Activated T-cell treated with anti-CD3 and anti-CD28 coated beads, Interleukin-2, amount 50 U/mL, for 24 hours (primary cell): ENCODE data around the gene TRIM8.
A peak's percentile ranks its signal among the peaks of the same experiment; 100 is the strongest.

Experiments used
- DNase-seq: peaks from one replicate; pipeline ENCODE4 v3.0.0-alpha.2; 2020
- H3K27ac Mint-ChIP-seq: 2 replicates; pipeline ENCODE4 v1.8.0; 2020; ENCODE audit warnings: mild to moderate bottlenecking, mixed read lengths
- H3K27me3 Mint-ChIP-seq: 2 replicates; pipeline ENCODE4 v1.8.0; 2020; ENCODE audit warnings: mixed read lengths
- H3K36me3 Mint-ChIP-seq: 2 replicates; pipeline ENCODE4 v1.8.0; 2020; ENCODE audit warnings: low read depth, mixed read lengths
- H3K4me1 Mint-ChIP-seq: 2 replicates; pipeline ENCODE4 v1.8.0; 2020; ENCODE audit warnings: low read depth, mixed read lengths
- H3K4me3 Mint-ChIP-seq: 2 replicates; pipeline ENCODE4 v1.8.0; 2020; ENCODE audit warnings: mild to moderate bottlenecking, moderate library complexity, mixed read lengths
- H3K9me3 Mint-ChIP-seq: 2 replicates; pipeline ENCODE4 v1.8.0; 2020; ENCODE audit warnings: mixed read lengths

Gene TRIM8

DNA sequence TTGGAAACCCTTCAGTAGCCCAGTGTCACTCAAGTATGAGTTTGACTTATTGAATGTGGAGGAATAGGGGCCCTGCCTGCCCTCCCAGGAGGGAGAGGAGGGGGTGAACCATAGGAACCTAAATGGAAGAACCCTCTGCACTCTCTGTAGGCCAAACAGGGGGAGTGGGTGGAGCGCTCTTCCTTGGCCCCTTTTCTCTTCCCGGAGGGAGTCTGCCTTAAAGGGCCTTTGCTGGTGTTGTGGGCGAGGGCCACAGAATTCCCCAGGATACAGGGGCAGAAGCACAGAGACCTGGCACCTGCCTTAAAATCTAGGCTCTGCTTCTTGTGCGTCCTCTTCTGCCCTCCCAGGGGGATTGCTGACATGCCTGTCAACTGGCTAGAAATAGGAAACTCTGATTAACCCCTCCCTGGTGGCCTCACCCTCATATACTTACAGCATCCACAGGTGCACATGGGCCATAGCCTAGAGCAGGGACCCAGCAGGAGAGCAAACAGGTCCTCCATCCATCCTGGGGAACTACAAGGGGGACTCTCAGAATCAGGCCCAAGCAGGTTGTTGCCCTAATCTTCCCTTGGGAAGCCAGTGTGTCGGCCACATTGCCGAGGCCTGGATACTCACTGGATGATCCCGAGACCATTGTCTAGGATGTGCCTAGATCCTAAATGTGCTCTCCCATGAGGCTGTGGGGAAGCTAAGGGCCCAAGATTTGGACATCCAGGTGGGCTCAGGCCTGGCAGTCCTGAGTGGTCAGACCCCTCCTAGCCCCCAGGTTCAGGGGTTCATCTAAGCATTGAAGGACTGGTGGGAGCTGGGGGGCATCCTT is 3.4 kb downstream of the TRIM8 start:
- Mint-ChIP-seq H3K4me1 (peaks cover 65% of the 10 kb centered on the region), H3K36me3 (peaks cover 62% of the 10 kb centered on the region), H3K9me3 (no peaks in the 10 kb centered on the region), H3K27ac (peak overlapping the region; percentile 97), H3K4me3 (peak overlapping the region; percentile 97), H3K27me3 (no peaks in the 10 kb centered on the region)
- DNase-seq: no peak

DNA sequence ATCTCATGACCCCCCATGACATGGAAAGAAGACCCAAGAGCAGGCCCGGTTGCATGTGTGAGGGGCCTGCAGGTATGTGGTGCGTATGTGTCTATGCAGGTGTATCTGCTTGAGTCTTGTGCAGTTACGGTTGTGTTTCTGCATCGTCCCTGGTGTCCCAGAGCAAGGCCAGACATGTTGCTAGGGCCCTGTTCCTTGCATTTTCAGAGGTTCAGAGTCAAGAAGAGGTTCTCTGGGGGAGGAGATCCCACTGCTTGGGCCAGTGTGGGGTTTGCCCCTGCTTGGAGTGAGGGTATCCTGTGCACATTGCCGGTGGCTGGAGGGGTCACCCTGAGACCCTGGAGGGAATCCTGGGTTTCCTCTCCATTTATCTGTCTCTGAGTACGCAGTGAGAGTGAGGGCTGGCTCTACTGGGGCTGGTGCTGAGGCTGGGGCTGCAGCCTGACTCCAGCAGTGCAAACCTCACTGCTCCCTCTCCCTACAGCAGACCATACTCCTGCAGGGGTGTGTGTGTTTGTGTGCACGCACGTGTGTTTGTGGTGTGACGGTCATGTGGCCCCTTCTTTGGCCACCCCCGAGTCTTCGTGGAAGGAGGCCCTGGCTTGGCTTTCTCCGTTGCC is 4.1 kb downstream of the TRIM8 start:
- H3K9me3 Mint-ChIP-seq: no peaks in the 10 kb centered on the region
- H3K4me1 Mint-ChIP-seq: peaks cover 71% of the 10 kb centered on the region
- no peak for DNase-seq
- peaks cover 69% of the 10 kb centered on the region for H3K36me3 Mint-ChIP-seq
- peak overlapping the region; percentile 97 for H3K27ac Mint-ChIP-seq
- no peaks in the 10 kb centered on the region for H3K27me3 Mint-ChIP-seq
- H3K4me3 Mint-ChIP-seq: peak overlapping the region; percentile 97

DNA sequence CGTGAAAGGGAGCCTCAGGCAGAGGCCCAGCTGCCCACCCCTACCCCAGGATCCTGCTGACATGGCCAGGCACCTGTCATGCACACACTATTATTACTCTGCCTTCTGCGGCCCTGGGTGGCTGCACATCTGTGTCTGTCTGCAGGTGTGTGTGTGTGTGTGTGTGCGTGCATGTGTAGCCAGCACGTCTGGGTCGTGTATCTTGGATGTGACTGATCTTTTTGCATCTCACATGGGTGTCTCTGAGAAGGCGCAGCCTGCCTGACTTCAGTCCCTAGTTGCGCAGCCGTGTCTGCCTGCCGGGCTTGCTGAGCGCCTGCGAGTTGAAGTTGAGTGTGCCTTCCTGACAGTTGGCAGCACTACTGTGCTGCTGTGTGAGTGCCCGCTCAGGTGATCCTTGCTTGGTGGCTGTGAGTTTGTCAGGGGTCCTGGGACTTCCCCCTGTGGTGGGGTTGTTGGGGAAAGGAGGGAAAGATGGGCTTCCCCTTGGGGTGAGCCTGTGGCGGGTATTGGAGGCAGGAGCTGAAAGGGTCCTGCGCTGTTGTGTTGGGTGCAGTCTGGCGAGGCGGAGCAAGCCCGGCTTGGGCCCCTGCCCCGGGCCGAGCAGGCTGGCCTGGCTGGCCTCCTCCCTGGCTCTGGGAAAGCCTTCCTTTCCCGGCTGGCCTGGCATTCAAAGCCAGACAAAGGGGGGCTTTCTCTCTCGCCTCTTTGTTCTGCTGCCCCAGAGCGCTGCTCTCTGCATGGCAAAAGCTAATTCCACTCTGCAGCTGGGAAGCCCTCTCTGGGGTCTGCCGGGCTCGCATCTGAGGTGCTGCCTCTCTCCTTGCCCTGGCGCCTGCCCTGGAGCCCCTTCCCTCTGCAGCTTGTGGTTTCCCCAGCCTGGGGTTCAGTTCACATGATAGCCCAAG is 4.9 kb downstream of the TRIM8 start:
- no peaks in the 10 kb centered on the region for H3K9me3 Mint-ChIP-seq
- H3K27ac Mint-ChIP-seq: peak overlapping the region; percentile 97

DNA sequence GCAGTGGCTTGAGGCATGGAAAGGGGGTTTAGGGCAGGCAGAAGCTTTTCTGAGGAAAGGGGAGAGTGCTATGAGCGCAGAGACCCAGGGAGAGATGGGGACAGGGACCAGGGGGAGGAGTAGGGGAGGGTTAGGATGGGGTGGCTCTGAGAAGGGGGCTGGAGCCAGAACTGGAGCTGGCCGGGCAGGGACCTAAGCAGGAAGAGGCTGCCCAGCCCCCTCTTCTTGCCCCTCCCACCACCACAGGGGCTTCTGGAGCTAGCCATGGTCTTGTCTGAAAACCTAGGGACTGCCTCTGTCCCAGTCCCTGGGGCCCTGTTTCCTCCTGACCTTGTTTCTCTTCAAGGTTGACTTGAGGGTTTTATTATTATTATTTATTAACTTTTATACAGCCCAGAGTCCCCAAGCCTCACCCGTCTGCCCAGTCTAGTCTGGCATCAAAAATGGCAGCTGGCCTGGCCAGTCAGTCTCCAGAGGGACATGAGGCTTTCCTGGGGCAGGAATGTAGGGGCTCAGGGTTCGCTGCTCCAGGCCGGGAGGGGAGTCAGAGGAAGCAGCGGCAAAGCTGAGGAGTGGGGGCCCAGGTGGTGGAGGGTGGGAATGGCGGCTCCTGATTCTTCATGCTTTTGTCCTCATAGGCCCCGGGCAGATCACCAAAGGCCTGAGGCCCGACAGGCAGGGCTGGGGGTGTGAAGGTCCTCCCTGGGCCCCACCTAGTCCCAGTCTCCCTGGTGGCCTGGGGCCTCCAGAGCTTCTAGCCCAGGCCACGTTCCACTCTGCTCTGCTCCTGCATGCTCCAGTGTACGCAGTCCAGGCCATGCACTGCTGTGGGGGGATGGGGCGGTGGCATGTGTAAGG is 5.7 kb downstream of the TRIM8 start:
- peaks cover 80% of the 10 kb centered on the region for H3K36me3 Mint-ChIP-seq
- no peaks in the 10 kb centered on the region for H3K9me3 Mint-ChIP-seq
- H3K27me3 Mint-ChIP-seq: no peaks in the 10 kb centered on the region
- H3K27ac Mint-ChIP-seq: peak overlapping the region; percentile 95
- H3K4me1 Mint-ChIP-seq: peaks cover 79% of the 10 kb centered on the region
- peak overlapping the region; percentile 36 for H3K4me3 Mint-ChIP-seq
- no peak for DNase-seq

More for the DNA sequence above, 4.9 kb downstream of the TRIM8 start:
- peak; percentile 57 for DNase-seq
- H3K36me3 Mint-ChIP-seq: peaks cover 77% of the 10 kb centered on the region
- H3K27me3 Mint-ChIP-seq: no peaks in the 10 kb centered on the region
- peaks cover 76% of the 10 kb centered on the region for H3K4me1 Mint-ChIP-seq
- peak overlapping the region; percentile 97 for H3K4me3 Mint-ChIP-seq

DNA sequence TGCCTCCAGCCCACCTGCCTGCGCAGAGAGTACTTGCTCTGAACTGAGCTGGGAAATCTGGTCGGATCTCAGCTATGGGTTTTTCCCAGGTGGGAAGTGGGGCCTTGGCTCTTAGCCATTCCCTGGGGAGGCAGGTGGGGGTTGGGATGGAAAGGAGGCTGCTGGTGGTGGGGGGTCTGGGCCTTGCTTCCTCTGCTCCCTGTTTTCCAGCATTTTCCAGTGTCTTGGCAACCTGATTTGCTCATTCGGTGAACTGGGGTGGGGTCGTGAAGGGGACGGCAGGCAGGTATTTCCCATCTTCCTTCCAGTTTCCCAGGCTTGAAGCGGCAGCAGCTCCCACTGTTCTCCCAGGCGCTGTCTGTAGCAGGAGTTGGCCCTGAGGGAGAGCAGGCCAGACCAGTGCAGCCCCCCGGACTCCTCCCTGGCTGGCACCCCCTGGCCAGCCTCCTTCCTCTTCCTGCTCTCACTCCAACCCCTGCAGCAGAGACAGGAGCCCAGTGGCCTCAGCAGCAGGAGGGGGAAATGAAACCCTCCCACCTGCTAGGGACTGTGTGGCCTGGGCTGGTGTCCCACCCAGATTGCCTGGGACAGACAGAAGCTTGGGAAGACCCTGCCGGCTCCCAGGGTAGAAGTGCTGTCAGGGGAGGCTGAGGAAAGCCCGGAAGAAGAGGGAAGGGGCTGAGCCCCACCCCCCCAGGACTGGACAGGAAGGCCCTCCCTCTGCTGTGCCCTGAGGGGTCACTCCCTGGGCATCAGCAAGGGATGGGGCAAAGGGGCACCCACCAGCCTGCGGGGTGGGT is 6.6 kb downstream of the TRIM8 start:
- no peak for DNase-seq
- peak overlapping the region; percentile 95 for H3K27ac Mint-ChIP-seq
- no peaks in the 10 kb centered on the region for H3K27me3 Mint-ChIP-seq
- H3K36me3 Mint-ChIP-seq: peaks cover 80% of the 10 kb centered on the region
- peaks cover 79% of the 10 kb centered on the region for H3K4me1 Mint-ChIP-seq
- H3K4me3 Mint-ChIP-seq: no peak overlapping the region
- no peaks in the 10 kb centered on the region for H3K9me3 Mint-ChIP-seq

DNA sequence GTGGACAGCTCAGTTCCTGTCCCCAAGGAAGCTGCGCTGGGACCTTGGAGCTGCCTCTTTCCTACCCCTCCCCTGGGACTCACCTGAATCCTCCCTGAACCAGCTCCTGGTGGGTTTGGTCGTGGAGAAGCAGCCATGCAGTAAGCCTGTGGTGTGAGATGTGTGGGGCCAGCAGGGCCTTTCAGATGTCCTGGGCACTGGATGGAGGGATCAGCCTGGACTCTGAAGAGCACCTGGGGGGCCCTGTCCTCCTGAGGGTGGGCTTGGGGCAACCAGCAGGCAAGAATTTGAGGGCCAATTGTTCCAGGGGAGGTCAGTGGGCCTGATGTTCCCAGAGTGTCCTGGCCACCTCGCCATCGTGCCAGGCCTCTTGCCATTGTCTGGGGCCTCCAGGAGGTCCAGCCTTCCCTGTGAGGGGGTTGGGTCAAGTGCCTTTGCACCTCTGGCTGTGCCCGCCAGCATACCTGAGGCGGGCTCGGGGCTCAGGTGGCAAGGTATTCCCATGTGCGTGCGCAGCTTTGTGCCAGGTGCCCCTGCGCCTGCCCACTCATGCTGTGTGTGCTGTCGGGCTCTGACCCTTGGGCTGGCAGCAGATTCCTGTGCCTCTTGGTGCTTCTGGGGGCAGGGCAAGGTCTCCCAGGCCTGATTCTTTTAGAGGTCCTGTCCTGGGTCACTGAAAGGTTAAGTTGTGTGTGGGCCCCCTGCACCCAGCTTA is 7.3 kb downstream of the TRIM8 start:
- H3K36me3 Mint-ChIP-seq: peaks cover 80% of the 10 kb centered on the region
- H3K4me1 Mint-ChIP-seq: peaks cover 71% of the 10 kb centered on the region
- peak overlapping the region; percentile 64 for H3K4me3 Mint-ChIP-seq
- no peak for DNase-seq
- H3K27me3 Mint-ChIP-seq: no peaks in the 10 kb centered on the region
- H3K27ac Mint-ChIP-seq: peak overlapping the region; percentile 95
- no peaks in the 10 kb centered on the region for H3K9me3 Mint-ChIP-seq

DNA sequence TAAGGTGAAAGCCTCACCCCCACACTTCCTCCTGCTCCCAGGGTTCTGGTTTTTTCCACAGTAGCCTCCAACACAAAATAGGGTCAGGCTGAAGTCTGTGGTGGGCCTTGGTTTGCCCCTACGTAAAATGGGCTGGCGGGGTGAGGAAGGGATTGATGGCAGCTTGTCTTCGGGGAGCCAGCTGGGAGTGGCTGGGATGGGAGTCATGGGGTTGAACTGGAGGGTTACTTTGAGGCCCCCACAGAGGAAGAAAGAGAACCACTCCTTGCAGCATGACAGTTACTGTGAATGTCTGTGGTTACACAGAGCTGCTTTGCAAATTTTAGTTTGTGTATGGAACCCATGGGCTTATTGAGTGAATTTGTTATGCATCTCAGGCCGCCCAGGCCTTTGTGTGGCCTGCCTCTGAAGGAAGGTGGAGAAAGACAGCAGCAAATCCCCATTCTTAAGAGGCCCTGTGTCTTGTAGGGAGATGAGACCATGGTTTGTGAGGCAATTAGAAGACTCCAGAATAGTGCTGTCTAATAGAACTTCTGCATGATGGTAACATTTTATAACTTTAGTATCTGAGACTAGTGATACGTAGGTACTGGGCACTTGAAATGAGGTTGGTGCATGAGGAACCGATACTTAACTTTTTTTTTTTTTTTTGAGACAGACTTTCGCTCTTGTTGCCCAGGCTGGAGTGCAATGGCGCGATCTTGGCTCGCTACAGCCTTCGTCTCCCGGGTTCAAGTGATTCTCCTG is 8.1 kb downstream of the TRIM8 start:
- Mint-ChIP-seq H3K36me3 (peaks cover 80% of the 10 kb centered on the region), H3K4me3 (peak overlapping the region; percentile 64), H3K27me3 (no peaks in the 10 kb centered on the region), H3K27ac (peak overlapping the region; percentile 95), H3K9me3 (no peaks in the 10 kb centered on the region), H3K4me1 (peaks cover 68% of the 10 kb centered on the region)
- DNase-seq: no peak

DNA sequence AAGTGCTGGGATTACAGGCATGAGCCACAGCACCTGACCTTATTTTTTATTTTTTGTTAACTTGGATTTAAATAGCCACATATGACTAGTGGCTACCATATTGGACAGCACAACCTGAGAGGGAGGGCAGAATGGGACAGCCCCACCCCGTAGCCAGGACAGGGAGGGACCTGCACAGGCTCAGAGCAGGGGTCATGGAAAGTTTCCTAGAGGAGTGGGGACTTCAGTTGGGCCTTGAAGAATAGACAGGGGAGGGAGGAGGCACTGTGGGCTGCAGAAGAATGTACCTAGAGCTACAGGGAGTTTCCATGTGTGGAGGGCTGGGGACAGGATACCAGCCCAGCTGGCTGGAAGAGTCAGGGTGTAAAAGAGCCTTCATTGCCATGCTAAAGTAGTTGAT is 8.8 kb downstream of the TRIM8 start:
- Mint-ChIP-seq H3K27me3 (no peaks in the 10 kb centered on the region), H3K27ac (peak overlapping the region; percentile 95), H3K36me3 (peaks cover 79% of the 10 kb centered on the region), H3K4me1 (peaks cover 66% of the 10 kb centered on the region), H3K9me3 (no peaks in the 10 kb centered on the region), H3K4me3 (no peak overlapping the region)
- DNase-seq: no peak

DNA sequence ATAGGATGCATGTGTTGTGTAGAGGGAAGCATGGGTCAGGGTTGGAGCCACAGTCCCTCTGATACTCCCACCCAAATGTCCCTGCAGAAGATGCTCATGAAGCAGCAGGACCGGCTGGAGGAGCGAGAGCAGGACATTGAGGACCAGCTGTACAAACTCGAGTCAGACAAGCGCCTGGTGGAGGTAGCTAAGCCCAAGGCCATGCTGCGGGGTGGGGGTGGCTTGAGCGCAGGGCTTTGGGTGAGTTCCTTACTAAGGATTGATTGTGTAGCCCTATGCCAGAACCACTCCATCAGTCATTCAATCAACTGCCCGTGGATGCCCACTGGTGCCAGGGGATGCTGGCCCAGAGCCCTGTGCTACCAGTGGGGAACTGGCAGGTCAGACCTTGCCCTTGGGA is 10.3 kb downstream of the TRIM8 start:
- peaks cover 65% of the 10 kb centered on the region for H3K4me1 Mint-ChIP-seq
- no peak for DNase-seq
- no peak overlapping the region for H3K4me3 Mint-ChIP-seq
- H3K36me3 Mint-ChIP-seq: peaks cover 78% of the 10 kb centered on the region
- no peaks in the 10 kb centered on the region for H3K9me3 Mint-ChIP-seq
- no peaks in the 10 kb centered on the region for H3K27me3 Mint-ChIP-seq
- H3K27ac Mint-ChIP-seq: peak overlapping the region; percentile 85

DNA sequence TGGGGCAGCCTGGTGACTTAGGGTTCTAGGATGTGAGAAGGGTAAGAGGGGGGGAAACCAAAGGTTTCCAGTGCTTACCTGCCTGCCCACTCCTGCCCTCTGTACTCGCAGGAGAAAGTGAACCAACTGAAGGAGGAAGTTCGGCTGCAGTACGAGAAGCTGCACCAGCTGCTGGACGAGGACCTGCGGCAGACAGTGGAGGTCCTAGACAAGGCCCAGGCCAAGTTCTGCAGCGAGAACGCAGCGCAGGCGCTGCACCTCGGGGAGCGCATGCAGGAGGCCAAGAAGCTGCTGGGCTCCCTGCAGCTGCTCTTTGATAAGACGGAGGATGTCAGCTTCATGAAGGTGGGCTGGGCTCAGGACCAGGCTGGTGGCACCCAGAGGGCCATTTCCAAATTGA is 10.7 kb downstream of the TRIM8 start:
- peaks cover 80% of the 10 kb centered on the region for H3K36me3 Mint-ChIP-seq
- no peak overlapping the region for H3K4me3 Mint-ChIP-seq
- H3K27ac Mint-ChIP-seq: peak overlapping the region; percentile 85
- no peaks in the 10 kb centered on the region for H3K27me3 Mint-ChIP-seq
- H3K9me3 Mint-ChIP-seq: no peaks in the 10 kb centered on the region
- peaks cover 63% of the 10 kb centered on the region for H3K4me1 Mint-ChIP-seq
- DNase-seq: no peak

DNA sequence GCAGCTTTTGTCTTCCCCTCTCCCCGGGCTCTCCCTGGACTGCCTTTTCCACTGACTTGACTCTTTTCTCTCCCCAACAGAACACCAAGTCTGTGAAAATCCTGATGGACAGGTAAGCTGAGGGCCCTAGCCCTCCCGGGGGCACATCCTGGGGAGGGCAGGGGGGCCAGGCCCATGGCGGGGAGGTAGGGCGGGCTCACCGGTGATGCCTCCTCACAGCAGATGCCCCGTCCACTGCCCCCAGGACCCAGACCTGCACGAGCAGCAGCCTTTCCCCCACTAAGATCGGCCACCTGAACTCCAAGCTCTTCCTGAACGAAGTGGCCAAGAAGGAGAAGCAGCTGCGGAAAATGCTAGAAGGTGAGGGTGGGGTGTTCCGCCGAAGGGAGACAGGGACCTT is 11.7 kb downstream of the TRIM8 start:
- Mint-ChIP-seq H3K27me3 (no peaks in the 10 kb centered on the region), H3K4me3 (no peak overlapping the region), H3K36me3 (peaks cover 77% of the 10 kb centered on the region), H3K27ac (peak overlapping the region; percentile 66), H3K9me3 (no peaks in the 10 kb centered on the region), H3K4me1 (peaks cover 61% of the 10 kb centered on the region)
- DNase-seq: no peak

DNA sequence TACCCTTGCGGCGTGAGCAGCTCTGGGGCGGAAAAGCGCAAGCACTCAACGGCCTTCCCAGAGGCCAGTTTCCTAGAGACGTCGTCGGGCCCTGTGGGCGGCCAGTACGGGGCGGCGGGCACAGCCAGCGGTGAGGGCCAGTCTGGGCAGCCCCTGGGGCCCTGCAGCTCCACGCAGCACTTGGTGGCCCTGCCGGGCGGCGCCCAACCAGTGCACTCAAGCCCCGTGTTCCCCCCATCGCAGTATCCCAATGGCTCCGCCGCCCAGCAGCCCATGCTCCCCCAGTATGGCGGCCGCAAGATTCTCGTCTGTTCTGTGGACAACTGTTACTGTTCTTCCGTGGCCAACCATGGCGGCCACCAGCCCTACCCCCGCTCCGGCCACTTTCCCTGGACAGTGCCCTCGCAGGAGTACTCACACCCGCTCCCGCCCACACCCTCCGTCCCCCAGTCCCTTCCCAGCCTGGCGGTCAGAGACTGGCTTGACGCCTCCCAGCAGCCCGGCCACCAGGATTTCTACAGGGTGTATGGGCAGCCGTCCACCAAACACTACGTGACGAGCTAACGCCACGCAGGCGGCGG is 12.6 kb downstream of the TRIM8 start:
- DNase-seq: no peak
- H3K4me3 Mint-ChIP-seq: no peak overlapping the region
- no peaks in the 10 kb centered on the region for H3K27me3 Mint-ChIP-seq
- no peaks in the 10 kb centered on the region for H3K9me3 Mint-ChIP-seq
- peaks cover 73% of the 10 kb centered on the region for H3K36me3 Mint-ChIP-seq
- H3K27ac Mint-ChIP-seq: no peak overlapping the region
- H3K4me1 Mint-ChIP-seq: peaks cover 61% of the 10 kb centered on the region
